ENCODE results near the gene TMOD1. TPM values are rescaled to one million over a fixed set of nuclear protein-coding genes. Genes with fewer than 3 reads are reported as not detected.

Gene TMOD1
- total RNA-seq, 1 experiment from 2014 or later: not detected

DNA sequence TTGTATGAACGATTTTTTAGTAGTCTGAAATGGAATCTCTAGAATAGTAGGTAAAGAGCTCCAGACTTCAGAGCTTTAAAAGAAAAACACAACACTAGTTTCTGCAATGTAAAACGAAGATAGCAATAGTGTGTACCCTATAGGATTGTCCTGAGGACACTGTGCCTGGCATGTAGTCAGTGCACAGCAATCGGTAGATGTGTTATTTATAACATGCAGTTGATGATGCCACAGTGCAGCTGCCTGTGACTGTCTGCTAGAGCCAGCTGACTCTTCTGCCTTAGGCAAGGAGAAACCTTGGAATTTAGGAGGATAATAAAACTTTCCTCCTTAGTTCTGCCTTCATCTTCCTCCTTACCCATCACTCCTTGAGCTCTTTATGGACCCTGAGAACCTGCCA is 27.7 kb upstream of the TMOD1 start:
- Histone ChIP-seq H4K20me1 (ENCODE audit: insufficient read depth, low read depth, low read length) (no peaks in the 10 kb centered on the region), H3K36me3 (ENCODE audit: insufficient read depth, low read length) (peaks cover 45% of the 10 kb centered on the region), H3K4me3 (ENCODE audit: low read length) (no peak overlapping the region), H3K27me3 (ENCODE audit: low read length) (no peaks in the 10 kb centered on the region), H2AFZ (ENCODE audit: low read length) (no peak overlapping the region), H3K9me3 (ENCODE audit: low read length) (no peaks in the 10 kb centered on the region), H3K4me2 (ENCODE audit: low read depth, low read length, poor library complexity, severe bottlenecking) (no peak overlapping the region), H3K27ac (ENCODE audit: low read length) (no peak overlapping the region), H3K9me2 (replicated peaks; ENCODE audit: insufficient read depth, low read length) (no peaks in the 10 kb centered on the region), H3K9ac (ENCODE audit: low read length) (no peak overlapping the region), H3K4me1 (ENCODE audit: low read length) (peaks cover 11% of the 10 kb centered on the region), H3K79me2 (ENCODE audit: low read length) (peaks cover 20% of the 10 kb centered on the region)
- DNase-seq: no peak

- Histone ChIP-seq H3K27me3 (ENCODE audit: low read length) (no peaks in the 10 kb centered on the region), H3K4me2 (ENCODE audit: low read depth, low read length, poor library complexity, severe bottlenecking) (no peak overlapping the region), H3K9me3 (ENCODE audit: low read length) (no peaks in the 10 kb centered on the region), H3K4me1 (ENCODE audit: low read length) (peaks cover 4% of the 10 kb centered on the region), H3K27ac (ENCODE audit: low read length) (no peak overlapping the region), H4K20me1 (ENCODE audit: insufficient read depth, low read depth, low read length) (no peaks in the 10 kb centered on the region), H3K4me3 (ENCODE audit: low read length) (no peak overlapping the region), H3K79me2 (ENCODE audit: low read length) (peaks cover 16% of the 10 kb centered on the region), H3K9me2 (replicated peaks; ENCODE audit: insufficient read depth, low read length) (no peaks in the 10 kb centered on the region), H3K9ac (ENCODE audit: low read length) (no peak overlapping the region), H2AFZ (ENCODE audit: low read length) (no peak overlapping the region), H3K36me3 (ENCODE audit: insufficient read depth, low read length) (peaks cover 53% of the 10 kb centered on the region)
- no peak for DNase-seq
Measured at GRCh38 chr9:97474372-97474925, 27.0 kb upstream of the TMOD1 start.

GRCh38 chr9:97475059-97475458 is 26.4 kb upstream of the TMOD1 start:
- DNase-seq: no peak
- no peak overlapping the region for H3K4me2 ChIP-seq (ENCODE audit: low read depth, low read length, poor library complexity, severe bottlenecking)
- no peaks in the 10 kb centered on the region for H3K4me1 ChIP-seq (ENCODE audit: low read length)
- H3K27me3 ChIP-seq (ENCODE audit: low read length): no peaks in the 10 kb centered on the region
- no peak overlapping the region for H2AFZ ChIP-seq (ENCODE audit: low read length)
- no peak overlapping the region for H3K9ac ChIP-seq (ENCODE audit: low read length)
- H4K20me1 ChIP-seq (ENCODE audit: insufficient read depth, low read depth, low read length): no peaks in the 10 kb centered on the region
- no peaks in the 10 kb centered on the region for H3K9me2 ChIP-seq (replicated peaks; ENCODE audit: insufficient read depth, low read length)
- H3K4me3 ChIP-seq (ENCODE audit: low read length): no peak overlapping the region
- no peaks in the 10 kb centered on the region for H3K9me3 ChIP-seq (ENCODE audit: low read length)
- H3K36me3 ChIP-seq (ENCODE audit: insufficient read depth, low read length): peaks cover 59% of the 10 kb centered on the region
- H3K27ac ChIP-seq (ENCODE audit: low read length): no peak overlapping the region
- H3K79me2 ChIP-seq (ENCODE audit: low read length): peaks cover 12% of the 10 kb centered on the region

GRCh38 chr9:97478301-97478981 is 23.0 kb upstream of the TMOD1 start:
- no peaks in the 10 kb centered on the region for H3K4me1 ChIP-seq (ENCODE audit: low read length)
- no peak overlapping the region for H2AFZ ChIP-seq (ENCODE audit: low read length)
- no peak overlapping the region for H3K4me3 ChIP-seq (ENCODE audit: low read length)
- peaks cover 7% of the 10 kb centered on the region; the same call in 1 of the 2 replicates for H3K9me3 ChIP-seq (ENCODE audit: low read length)
- H4K20me1 ChIP-seq (ENCODE audit: insufficient read depth, low read depth, low read length): no peaks in the 10 kb centered on the region
- DNase-seq: no peak
- H3K9me2 ChIP-seq (replicated peaks; ENCODE audit: insufficient read depth, low read length): no peaks in the 10 kb centered on the region
- peaks cover 78% of the 10 kb centered on the region for H3K36me3 ChIP-seq (ENCODE audit: insufficient read depth, low read length)
- H3K79me2 ChIP-seq (ENCODE audit: low read length): no peaks in the 10 kb centered on the region
- H3K27me3 ChIP-seq (ENCODE audit: low read length): no peaks in the 10 kb centered on the region
- H3K9ac ChIP-seq (ENCODE audit: low read length): no peak overlapping the region
- no peak overlapping the region for H3K27ac ChIP-seq (ENCODE audit: low read length)
- no peak overlapping the region for H3K4me2 ChIP-seq (ENCODE audit: low read depth, low read length, poor library complexity, severe bottlenecking)

GRCh38 chr9:97479496-97480159 is 21.8 kb upstream of the TMOD1 start:
- Histone ChIP-seq H4K20me1 (ENCODE audit: insufficient read depth, low read depth, low read length) (no peaks in the 10 kb centered on the region), H3K4me1 (ENCODE audit: low read length) (no peaks in the 10 kb centered on the region), H3K9ac (ENCODE audit: low read length) (no peak overlapping the region), H3K79me2 (ENCODE audit: low read length) (no peaks in the 10 kb centered on the region), H2AFZ (ENCODE audit: low read length) (no peak overlapping the region), H3K9me3 (ENCODE audit: low read length) (peaks cover 7% of the 10 kb centered on the region; the same call in 1 of the 2 replicates), H3K27me3 (ENCODE audit: low read length) (no peaks in the 10 kb centered on the region), H3K27ac (ENCODE audit: low read length) (no peak overlapping the region), H3K4me3 (ENCODE audit: low read length) (no peak overlapping the region), H3K9me2 (replicated peaks; ENCODE audit: insufficient read depth, low read length) (no peaks in the 10 kb centered on the region), H3K4me2 (ENCODE audit: low read depth, low read length, poor library complexity, severe bottlenecking) (no peak overlapping the region), H3K36me3 (ENCODE audit: insufficient read depth, low read length) (peaks cover 77% of the 10 kb centered on the region)
- DNase-seq: no peak

DNA sequence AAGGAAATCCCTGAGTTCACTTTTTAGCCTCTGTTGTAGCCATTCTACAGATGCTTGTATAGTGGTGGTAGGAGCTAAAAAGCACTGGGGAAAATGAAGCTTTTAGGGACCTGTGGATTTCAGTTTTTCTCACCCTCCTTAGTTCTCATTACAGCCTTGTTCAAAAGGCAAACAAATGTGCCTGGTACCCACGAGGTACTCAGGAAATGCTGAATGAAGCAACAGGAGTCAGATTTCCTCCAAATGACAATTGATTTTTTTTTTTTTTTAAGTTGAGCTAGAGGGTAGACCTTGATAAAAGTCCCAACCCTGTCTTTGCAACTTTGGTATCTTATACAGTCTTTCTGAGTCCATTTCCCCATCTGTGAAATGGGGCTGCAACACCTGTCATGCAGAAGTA is 21.3 kb upstream of the TMOD1 start:
- Histone ChIP-seq H3K9me3 (ENCODE audit: low read length) (peaks cover 7% of the 10 kb centered on the region; the same call in 1 of the 2 replicates), H3K36me3 (ENCODE audit: insufficient read depth, low read length) (peaks cover 77% of the 10 kb centered on the region), H3K4me2 (ENCODE audit: low read depth, low read length, poor library complexity, severe bottlenecking) (no peak overlapping the region), H2AFZ (ENCODE audit: low read length) (no peak overlapping the region), H3K9ac (ENCODE audit: low read length) (no peak overlapping the region), H3K4me1 (ENCODE audit: low read length) (no peaks in the 10 kb centered on the region; the same call in 1 of the 2 replicates), H3K9me2 (replicated peaks; ENCODE audit: insufficient read depth, low read length) (no peaks in the 10 kb centered on the region), H3K27me3 (ENCODE audit: low read length) (no peaks in the 10 kb centered on the region), H3K79me2 (ENCODE audit: low read length) (no peaks in the 10 kb centered on the region), H3K4me3 (ENCODE audit: low read length) (no peak overlapping the region), H4K20me1 (ENCODE audit: insufficient read depth, low read depth, low read length) (no peaks in the 10 kb centered on the region), H3K27ac (ENCODE audit: low read length) (no peak overlapping the region)
- no peak for DNase-seq

- Histone ChIP-seq H3K4me2 (ENCODE audit: low read depth, low read length, poor library complexity, severe bottlenecking) (no peak overlapping the region), H2AFZ (ENCODE audit: low read length) (no peak overlapping the region), H3K36me3 (ENCODE audit: insufficient read depth, low read length) (peaks cover 81% of the 10 kb centered on the region), H3K9ac (ENCODE audit: low read length) (no peak overlapping the region), H3K27me3 (ENCODE audit: low read length) (no peaks in the 10 kb centered on the region), H3K4me1 (ENCODE audit: low read length) (no peaks in the 10 kb centered on the region; the same call in 1 of the 2 replicates), H3K9me2 (replicated peaks; ENCODE audit: insufficient read depth, low read length) (no peaks in the 10 kb centered on the region), H3K4me3 (ENCODE audit: low read length) (no peak overlapping the region), H4K20me1 (ENCODE audit: insufficient read depth, low read depth, low read length) (no peaks in the 10 kb centered on the region), H3K27ac (ENCODE audit: low read length) (no peak overlapping the region), H3K79me2 (ENCODE audit: low read length) (no peaks in the 10 kb centered on the region), H3K9me3 (ENCODE audit: low read length) (peaks cover 7% of the 10 kb centered on the region; the same call in 1 of the 2 replicates)
- no peak for DNase-seq
Measured at GRCh38 chr9:97480749-97481148, 20.7 kb upstream of the TMOD1 start.

DNA sequence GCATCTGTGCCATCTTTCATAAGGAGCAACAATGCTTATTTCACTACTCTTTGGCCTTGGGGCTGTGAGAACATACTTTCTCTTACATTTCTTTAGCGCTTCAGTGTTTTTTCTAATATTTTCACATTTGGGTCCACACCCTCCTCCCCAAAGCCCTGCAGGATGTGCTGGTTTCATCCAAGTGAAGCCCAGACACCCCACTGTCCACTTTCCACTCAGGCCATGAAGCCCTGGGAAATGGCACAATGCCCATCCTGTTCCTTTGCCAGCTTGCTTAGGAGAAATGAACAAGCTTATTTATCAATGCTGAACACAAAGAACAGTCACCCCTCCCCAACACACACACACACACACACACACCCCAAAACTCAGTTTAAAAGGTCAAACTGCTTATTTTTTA is 17.3 kb upstream of the TMOD1 start:
- Histone ChIP-seq H3K4me1 (ENCODE audit: low read length) (no peaks in the 10 kb centered on the region; the same call in 1 of the 2 replicates), H3K36me3 (ENCODE audit: insufficient read depth, low read length) (peaks cover 93% of the 10 kb centered on the region)

More for the DNA sequence above, 17.3 kb upstream of the TMOD1 start:
- Histone ChIP-seq H3K9me2 (replicated peaks; ENCODE audit: insufficient read depth, low read length) (no peaks in the 10 kb centered on the region), H3K27me3 (ENCODE audit: low read length) (no peaks in the 10 kb centered on the region), H4K20me1 (ENCODE audit: insufficient read depth, low read depth, low read length) (no peaks in the 10 kb centered on the region), H3K4me2 (ENCODE audit: low read depth, low read length, poor library complexity, severe bottlenecking) (no peak overlapping the region), H3K4me3 (ENCODE audit: low read length) (no peak overlapping the region), H2AFZ (ENCODE audit: low read length) (no peak overlapping the region), H3K79me2 (ENCODE audit: low read length) (0 out of 2 replicates have a peak, but pooled peaks cover 5% of the 10 kb centered on the region), H3K27ac (ENCODE audit: low read length) (no peak overlapping the region), H3K9ac (ENCODE audit: low read length) (no peak overlapping the region), H3K9me3 (ENCODE audit: low read length) (peaks cover 7% of the 10 kb centered on the region; the same call in 1 of the 2 replicates)
- DNase-seq: no peak
